GM19463 (cell line): ENCODE data around the gene WNT2B.

Source experiments
- ATAC-seq: cut with Tn5 transposase; IDR thresholded peaks from one replicate; pipeline ENCODE4 v1.9.1; 2021; ENCODE audit warnings: mild to moderate bottlenecking, moderate library complexity; ENCODE audit not compliant: unreplicated experiment

Gene WNT2B

DNA sequence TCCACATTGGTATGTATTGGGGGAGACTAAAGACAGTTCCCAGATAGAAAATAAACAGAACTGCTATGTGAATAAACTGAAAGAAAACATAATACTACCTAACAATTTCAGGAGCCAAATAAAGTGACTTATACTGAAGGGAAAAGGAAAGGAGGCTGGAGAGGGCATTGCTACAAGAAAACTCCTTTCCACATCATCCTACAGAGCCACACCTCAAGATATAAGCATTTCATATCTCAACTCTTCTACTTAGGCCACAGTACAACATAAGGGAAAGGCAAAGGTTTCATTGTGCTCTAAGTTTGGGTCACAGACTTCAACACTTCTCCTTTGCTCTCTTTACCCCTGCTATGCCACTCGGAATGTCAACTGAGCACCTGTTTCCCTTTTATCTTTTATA lies 55.3 kb downstream of the WNT2B start:
- no peak for ATAC-seq

DNA sequence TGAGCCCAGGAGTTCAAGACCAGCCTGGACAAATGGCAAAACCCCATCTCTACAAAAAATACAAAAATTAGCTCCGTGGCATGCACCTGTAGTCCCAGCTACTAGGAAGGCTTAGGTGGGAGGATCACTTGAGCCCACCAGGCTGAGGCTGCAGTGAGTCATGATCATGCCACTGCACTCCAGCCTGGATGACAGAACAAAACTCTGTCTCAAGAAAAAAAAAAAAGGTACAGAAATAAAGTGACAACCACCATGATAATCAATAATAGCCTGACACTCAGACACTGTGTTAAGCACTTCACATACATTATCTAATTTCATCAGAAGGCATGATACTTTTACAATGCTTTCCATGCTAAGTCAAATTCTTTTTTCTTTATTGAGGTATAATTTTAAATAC lies 57.0 kb downstream of the WNT2B start:
- ATAC-seq = no peak

DNA sequence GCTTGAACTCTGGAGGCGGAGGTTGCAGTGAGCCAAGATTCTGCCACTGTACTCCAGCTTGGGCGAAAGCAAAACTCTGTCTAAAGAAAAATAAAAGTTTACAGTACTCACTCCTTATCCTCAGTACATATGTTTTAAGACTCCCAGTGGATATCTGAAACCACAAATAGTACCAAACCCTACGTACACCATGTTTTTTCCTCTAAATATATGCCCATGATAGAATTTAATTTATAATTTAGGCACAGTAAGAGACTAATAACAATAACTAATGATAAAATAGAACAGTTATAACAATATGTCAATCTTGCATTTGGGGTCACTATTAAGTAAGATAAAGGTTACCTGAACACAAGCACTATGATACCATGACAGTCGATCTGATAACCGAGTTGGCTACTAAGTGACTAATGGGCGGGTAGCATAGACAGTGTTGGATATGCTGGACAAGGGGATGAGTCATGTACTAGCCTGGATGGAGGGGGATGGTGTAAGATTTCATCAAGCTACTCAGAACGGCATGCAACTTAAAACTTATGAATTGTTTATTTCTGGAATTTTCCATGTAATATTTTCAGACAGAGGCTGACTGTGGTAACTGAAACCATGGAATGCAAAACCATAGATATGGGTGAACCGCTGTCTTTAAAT lies 66.5 kb downstream of the WNT2B start:
- no peak for ATAC-seq

- no peak for ATAC-seq
These were observed 67.5 kb downstream of the WNT2B start for GRCh38 chr1:112576240-112576639.
